Kidney capillary endothelial cell (primary cell): ENCODE results near the gene CROCC.
"Not testable (repeated sequence)": the region's sequence is repeated elsewhere in the genome, so short reads cannot be mapped to it uniquely, and the experiment has no call there.

Source experiments
- DNase-seq: peaks from one replicate; pipeline ENCODE4 v3.0.0-alpha.2; 2018; ENCODE audit warnings: low spot score

Gene CROCC

GRCh38 chr1:16895598-16896315, 26.0 kb upstream of the CROCC start, which contains the start of gene RNU1-2:
Gene RNU1-2 (plus strand): TSS chr1:16895980.
- DNase-seq, result peak; percentile 99

GRCh38 chr1:16896316-16897055, 25.2 kb upstream of the CROCC start:
- DNase-seq, result peak; percentile 73

- not testable (repeated sequence) for DNase-seq
Observed at GRCh38 chr1:16897653-16898052, 24.1 kb upstream of the CROCC start.

GRCh38 chr1:16898298-16898697, 23.4 kb upstream of the CROCC start:
- not testable (repeated sequence) for DNase-seq

GRCh38 chr1:16899020-16899419, 22.7 kb upstream of the CROCC start:
- not testable (repeated sequence) for DNase-seq

GRCh38 chr1:16900751-16901150, 21.0 kb upstream of the CROCC start:
- no peak for DNase-seq

GRCh38 chr1:16901371-16901770, 20.4 kb upstream of the CROCC start:
- DNase-seq, result not testable (repeated sequence)

GRCh38 chr1:16903054-16903453, 18.7 kb upstream of the CROCC start:
- no peak for DNase-seq

- no peak for DNase-seq
Observed at GRCh38 chr1:16903458-16903796, 18.3 kb upstream of the CROCC start.

GRCh38 chr1:16904560-16905109, 17.1 kb upstream of the CROCC start:
- peak; percentile 100 for DNase-seq

- DNase-seq, result peak; percentile 81
Observed at GRCh38 chr1:16905110-16905867, 16.4 kb upstream of the CROCC start.

- DNase-seq, result no peak
Observed at GRCh38 chr1:16905868-16906702, 15.6 kb upstream of the CROCC start.

GRCh38 chr1:16906873-16907272, 14.9 kb upstream of the CROCC start:
- no peak for DNase-seq

GRCh38 chr1:16907870-16908758, 13.6 kb upstream of the CROCC start:
- no peak for DNase-seq

- not testable (repeated sequence) for DNase-seq
Observed at GRCh38 chr1:16911851-16912721, 9.6 kb upstream of the CROCC start.

GRCh38 chr1:16912742-16913141, 9.0 kb upstream of the CROCC start:
- DNase-seq, result not testable (repeated sequence)

GRCh38 chr1:16913181-16913832, 8.4 kb upstream of the CROCC start:
- no peak for DNase-seq

GRCh38 chr1:16913833-16914662, 7.7 kb upstream of the CROCC start:
- DNase-seq, result peak; percentile 96
